Measurements from ENCODE around the gene CEPT1. TPM values are rescaled to one million over a fixed set of nuclear protein-coding genes. Genes with fewer than 3 reads are reported as not detected.

CEPT1 gene
- total and polyA plus RNA-seq, 9 of the 15 experiments (the other 6 are each of a cell fraction or from before 2014, with no cell fraction given) = 24.4 to 72.6 (median 42.4) TPM

- no peaks in the 10 kb centered on the region for H3K9me3 ChIP-seq (replicated peaks; ENCODE audit: control insufficient read depth, insufficient read depth, low read depth, low read length)
- WGBS (ENCODE audit: insufficient coverage, low coverage, missing lambda C conversion rate) = 22% methylated on average over 6 of the region's 6 CpGs
- no peaks in the 10 kb centered on the region for H3K79me2 ChIP-seq (ENCODE audit: control insufficient read depth, insufficient read depth, low read length)
- no peak overlapping the region for H3K4me3 ChIP-seq
- no peak overlapping the region for H3K4me2 ChIP-seq (ENCODE audit: insufficient read depth, low read length)
- FAIRE-seq (no peak), DNase-seq (ENCODE audit: extremely low read depth in 1 of 4, low spot score in 3 of 4) (no peak), ATAC-seq (peak; percentile 34; the same call in 2 of the 3 replicates)
- peaks cover 0 to 5% of the 10 kb centered on the region in 2 experiments; a peak in 1 of 5 replicates for H3K27me3 ChIP-seq (ENCODE audit: control insufficient read depth in 2 of 2, insufficient read depth in 2 of 2, low read length in 2 of 2)
- TF ChIP-seq THRB (CRISPR knock-in tag; conservative IDR thresholded peaks at IDR 0.05) = no peak
- no peak for TF ChIP-seq RNF2 (IDR thresholded peaks at IDR 0.05)
- no peak for TF ChIP-seq CCNT2 (IDR thresholded peaks at IDR 0.05; ENCODE audit: borderline replicate concordance, extremely low read depth, insufficient read length, low read depth, low read length)
- peak; percentile 74 for TF ChIP-seq NFIC (IDR thresholded peaks at IDR 0.05)
- TF ChIP-seq CEBPG (CRISPR knock-in tag; IDR thresholded peaks at IDR 0.05) = peak; percentile 28; the same call in 1 of the 2 replicates
- no peak; a peak in 2 of 4 replicates for TF ChIP-seq CEBPG (tag; conservative IDR thresholded peaks at IDR 0.05 in 1 of 2, IDR thresholded peaks at IDR 0.05 in 1 of 2)
- no peak for TF ChIP-seq NR2C2 (CRISPR knock-in tag; IDR thresholded peaks at IDR 0.05)
- TF ChIP-seq NR2C2 (tag; IDR thresholded peaks at IDR 0.05) = peak; percentile 61; the same call in 1 of the 2 replicates
- no peaks in the 10 kb centered on the region for H4K20me1 ChIP-seq (replicated peaks; ENCODE audit: control insufficient read depth, insufficient read depth, low read length)
- H3K36me3 ChIP-seq (ENCODE audit: control insufficient read depth, insufficient read depth, low read length) = no peaks in the 10 kb centered on the region
- H2AFZ ChIP-seq (ENCODE audit: low read depth, low read length) = no peak overlapping the region
- H3K4me1 ChIP-seq (replicated peaks in 1 of 2; ENCODE audit: control insufficient read depth in 2 of 2, insufficient read depth in 2 of 2, low read length in 2 of 2) = peaks cover 0 to 10% of the 10 kb centered on the region in 2 experiments; a peak in 2 of 5 replicates
- in situ Hi-C loops (cut with MboI) (no loop called here), intact Hi-C loops (cut with micrococcal nuclease) (loop anchor here (10.0 kb wide), 1 partner anchor 451 kb away; no protein-coding TSS in a partner anchor)
- no TSS peak for BruUV-seq (replicated peaks)
- no peak overlapping the region for H3K27ac ChIP-seq (ENCODE audit: extremely low read depth, low read depth, low read length)
- H3K9me1 ChIP-seq (ENCODE audit: control insufficient read depth, insufficient read depth, low read length) = no peaks in the 10 kb centered on the region
- no peak overlapping the region for H3K9ac ChIP-seq (ENCODE audit: insufficient read depth in 1 of 2, low read depth in 2 of 2, low read length in 2 of 2)
- POLR2A ChIA-PET = no interaction called here
- CTCF ChIA-PET (ENCODE audit: low intra/inter-chr PET ratio) = no interaction called here
Measured at GRCh38 chr1:111213412-111213811, 73.4 kb downstream of the CEPT1 start.

Data from K562 (cell line).